ENCODE data around the gene NXF1. TPM values are rescaled to one million over a fixed set of nuclear protein-coding genes. Genes with fewer than 3 reads are reported as not detected.
A peak's percentile ranks its signal among the peaks of the same experiment; 100 is the strongest.
"Not testable (repeated sequence)": the region's sequence is repeated elsewhere in the genome, so short reads cannot be mapped to it uniquely, and the experiment has no call there.

NXF1 gene
- total RNA-seq, 1 donor from 2014 or later, result 77.6 TPM

GRCh38 chr11:62788991-62789390 lies 16.2 kb downstream of the NXF1 start:
- no peak for DNase-seq (ENCODE audit: low spot score)

DNA sequence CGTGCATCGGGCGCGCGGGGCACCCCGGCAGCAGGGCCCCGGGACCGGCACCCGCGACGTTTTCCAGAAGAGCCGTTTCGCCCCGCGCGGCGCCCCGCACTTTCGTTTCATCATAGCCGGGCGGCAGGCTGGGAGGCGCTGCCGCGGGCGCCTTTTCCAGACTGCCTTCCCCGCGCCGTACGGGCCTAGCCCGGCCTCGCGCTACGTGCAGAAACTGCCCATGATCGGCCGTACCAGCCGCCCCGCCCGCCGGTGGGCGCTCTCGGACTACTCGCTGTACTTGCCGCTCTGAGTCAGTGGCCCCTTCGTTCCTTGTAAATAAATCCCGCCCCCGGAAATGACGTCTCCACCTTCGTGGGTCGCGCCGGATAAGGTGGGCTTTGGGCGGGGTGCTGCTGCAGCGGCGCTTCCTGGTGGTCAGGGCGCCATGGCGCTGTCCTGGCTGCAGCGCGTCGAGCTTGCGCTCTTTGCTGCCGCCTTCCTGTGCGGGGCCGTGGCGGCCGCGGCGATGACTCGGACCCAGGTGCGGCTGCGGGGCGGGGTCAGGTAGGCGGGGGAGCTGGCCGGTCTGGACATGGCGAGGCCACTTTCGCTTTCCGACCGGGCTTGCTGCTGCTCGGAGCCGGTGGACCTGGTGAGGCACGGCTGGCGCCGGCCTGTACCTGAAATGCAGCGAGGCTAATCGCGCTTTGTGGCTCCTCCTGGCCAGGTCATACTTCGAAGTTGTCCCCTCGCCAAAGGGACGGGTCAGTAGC lies 18.1 kb downstream of the NXF1 start, which contains the start of gene TMEM179B:
Gene TMEM179B, plus strand, starts transcription at position 398 of the 755 bp plus-strand sequence. Its CDS starts 30 bp downstream, at position 428.
- peak; percentile 99 for DNase-seq (ENCODE audit: low spot score)

DNA sequence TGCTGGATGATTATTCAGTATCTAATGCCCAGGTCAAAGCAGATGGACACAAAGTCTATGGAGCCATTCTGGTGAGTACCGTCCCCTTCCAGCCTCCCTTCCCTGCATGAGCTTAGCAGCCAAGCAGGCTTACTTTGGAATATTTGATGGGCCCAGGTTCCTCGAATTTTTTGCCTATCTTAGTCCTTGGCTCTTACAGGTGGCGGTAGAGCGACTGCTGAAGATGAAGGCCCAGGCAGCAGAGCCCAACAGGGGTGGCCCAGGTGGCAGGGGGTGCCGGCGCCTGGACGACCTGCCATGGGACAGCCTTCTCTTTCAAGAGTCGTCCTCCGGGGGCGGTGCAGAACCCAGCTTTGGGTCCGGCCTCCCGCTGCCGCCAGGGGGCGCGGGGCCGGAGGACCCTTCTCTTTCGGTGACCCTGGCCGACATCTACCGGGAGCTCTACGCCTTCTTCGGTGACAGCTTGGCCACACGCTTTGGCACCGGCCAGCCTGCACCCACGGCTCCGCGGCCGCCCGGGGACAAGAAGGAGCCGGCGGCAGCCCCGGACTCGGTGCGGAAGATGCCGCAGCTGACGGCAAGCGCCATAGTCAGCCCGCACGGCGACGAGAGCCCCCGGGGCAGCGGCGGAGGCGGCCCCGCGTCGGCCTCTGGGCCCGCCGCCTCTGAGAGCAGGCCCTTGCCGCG lies 18.8 kb downstream of the NXF1 start:
- DNase-seq (ENCODE audit: low spot score), result peak; percentile 96

GRCh38 chr11:62782753-62783152 lies 22.5 kb downstream of the NXF1 start:
- no peak for DNase-seq (ENCODE audit: low spot score)

DNA sequence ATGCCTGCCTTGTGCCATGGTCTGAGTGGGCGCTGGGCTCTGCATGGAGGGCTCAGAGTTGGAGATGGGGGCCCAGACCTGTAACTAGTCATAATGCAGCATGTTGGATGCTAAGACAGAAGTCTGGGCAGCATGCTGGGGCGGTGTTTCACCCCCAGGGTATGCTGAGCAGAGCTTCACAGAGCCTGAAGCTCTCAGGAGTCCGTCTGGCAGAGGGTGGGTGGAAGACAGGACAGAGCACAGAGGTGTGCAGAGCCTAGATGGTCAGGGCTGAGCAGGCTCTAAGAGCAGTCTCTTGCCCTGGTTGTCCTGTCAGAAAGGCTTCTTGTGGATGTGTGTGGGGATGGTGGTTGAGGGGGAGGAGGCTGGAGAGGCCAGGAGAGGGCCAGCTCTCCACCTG lies 26.8 kb downstream of the NXF1 start:
- DNase-seq (ENCODE audit: low spot score), result no peak

GRCh38 chr11:62777389-62777788 lies 27.9 kb downstream of the NXF1 start:
- DNase-seq (ENCODE audit: low spot score), result no peak

GRCh38 chr11:62775646-62776045 lies 29.6 kb downstream of the NXF1 start:
- no peak for DNase-seq (ENCODE audit: low spot score)

- no peak for DNase-seq (ENCODE audit: low spot score)
Observed at GRCh38 chr11:62774407-62774806, 30.8 kb downstream of the NXF1 start.

DNA sequence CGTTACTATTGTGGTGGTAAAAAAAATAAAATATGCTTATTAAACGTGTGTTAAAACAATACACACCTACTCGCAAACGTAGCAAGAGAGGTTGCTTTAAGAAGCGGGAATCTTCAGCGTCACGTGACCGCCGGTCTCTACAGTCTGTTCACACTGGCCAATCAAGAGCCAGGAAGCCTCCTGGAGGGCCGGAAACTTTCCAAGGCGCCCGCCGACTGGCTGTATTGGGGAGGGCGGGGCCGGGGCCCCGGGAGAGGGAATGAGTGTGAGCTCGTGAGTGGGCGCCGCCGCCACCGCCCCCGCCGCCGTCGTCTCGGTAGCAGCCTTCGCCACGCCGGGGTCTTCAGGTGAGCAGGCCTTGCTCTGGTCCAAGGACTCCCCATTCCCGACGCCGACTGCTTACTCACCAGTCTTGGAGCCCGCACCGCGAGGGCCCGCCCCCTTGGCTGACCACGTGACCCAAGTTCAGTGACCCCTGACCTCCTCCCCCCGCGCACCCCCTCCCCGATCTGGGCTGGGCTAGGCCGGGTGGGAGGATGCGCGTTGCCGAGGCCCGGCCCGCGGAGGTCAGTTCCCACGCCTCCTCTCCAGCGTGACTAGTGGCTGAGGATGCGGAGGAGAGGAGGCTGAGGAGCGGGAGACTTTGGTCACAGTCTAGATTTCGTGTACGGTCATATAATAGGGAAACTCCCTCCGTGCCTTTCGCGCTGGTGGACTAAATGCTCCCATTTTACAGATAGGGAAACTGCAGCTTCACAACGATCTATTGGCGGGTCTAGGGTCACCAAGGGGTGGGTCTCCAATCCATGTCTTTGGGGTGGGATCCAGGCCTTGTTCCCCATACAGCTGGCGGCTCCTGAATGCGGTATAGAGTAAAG lies 33.9 kb downstream of the NXF1 start, which contains the start of gene TAF6L:
Gene TAF6L, plus strand, starts transcription at position 253 of the 878 bp plus-strand sequence. CDS start 4,388 bp downstream, outside the sequence.
- peak; percentile 98 for DNase-seq (ENCODE audit: low spot score)

DNA sequence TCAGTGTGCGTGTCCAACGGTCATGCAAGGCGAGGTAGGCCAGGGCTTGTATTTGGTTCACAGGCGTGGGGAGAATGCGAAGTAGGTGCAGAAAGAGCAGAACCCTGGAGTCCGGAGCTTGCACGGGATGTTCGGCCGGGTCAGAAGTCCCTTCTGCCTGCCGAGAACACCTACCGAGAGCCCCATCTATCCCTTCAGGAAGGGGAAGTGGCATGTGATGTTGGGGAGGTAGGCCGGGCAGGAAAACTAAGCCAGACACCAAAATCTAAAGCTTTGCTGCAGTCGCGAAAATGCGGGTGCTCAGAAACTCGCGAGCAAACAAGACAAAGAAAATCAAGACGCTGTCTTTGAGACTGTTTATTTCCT lies 34.5 kb downstream of the NXF1 start:
- DNase-seq (ENCODE audit: low spot score), result no peak

DNA sequence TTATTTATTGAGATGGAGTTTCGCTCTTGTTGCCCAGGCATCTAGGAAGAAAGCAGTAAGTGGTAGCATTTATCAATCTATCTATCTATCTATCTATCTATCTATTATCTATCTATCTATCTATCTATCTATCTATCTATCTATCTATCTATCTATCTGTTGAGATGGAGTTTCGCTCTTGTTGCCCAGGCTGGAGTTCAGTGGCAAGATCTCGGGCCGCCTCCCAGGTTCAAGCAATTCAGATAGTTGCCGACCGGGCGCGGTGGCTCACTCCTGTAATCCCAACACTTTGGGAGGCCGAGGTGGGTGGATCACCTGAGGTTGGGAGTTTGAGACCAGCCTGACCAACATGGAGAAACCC lies 44.4 kb downstream of the NXF1 start:
- DNase-seq (ENCODE audit: low spot score), result not testable (repeated sequence)

DNA sequence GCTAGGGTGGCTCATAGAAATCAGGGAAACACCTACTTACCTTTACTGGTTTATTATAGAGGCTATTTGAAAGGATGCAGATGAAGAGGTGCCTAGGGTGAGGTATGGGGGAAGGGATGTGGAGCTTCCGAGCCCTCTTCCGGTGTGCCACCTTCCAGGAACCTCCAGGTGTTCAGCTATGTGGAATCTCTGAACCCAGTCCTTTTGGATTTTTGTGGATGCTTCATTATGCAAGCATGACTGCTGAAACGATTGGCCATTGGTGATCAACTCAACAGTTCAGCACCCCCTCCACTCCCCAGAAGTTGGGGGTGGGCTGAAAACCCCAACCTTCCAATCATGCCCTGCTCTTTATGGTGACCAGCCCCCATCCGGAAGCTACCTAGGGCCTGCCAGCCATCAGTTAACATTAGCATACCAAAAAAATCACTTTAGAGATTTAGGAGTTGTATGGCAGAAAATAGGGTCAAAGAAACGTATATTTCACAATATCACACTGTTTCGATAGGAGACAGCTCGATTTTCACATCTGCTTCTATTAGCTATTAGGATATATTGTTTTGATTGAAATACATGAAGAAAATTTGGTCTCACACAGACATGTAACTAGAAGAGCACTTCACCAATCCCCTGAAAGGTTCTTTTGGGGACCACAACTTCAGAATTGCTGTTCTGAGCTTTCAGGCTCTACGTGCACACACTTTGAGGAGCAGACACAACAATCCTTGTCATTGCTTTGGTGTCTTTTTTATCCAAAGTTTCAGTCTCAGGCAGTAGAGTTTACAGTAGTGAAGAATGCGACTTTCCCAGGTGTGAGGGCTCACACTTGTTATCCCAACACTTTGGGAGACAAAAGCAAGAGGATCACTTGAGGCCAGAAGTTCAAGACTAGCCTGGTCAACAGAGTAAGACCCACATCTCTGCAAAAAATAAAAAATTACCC lies 47.1 kb downstream of the NXF1 start:
- DNase-seq (ENCODE audit: low spot score), result no peak

- no peak for DNase-seq (ENCODE audit: low spot score)
Observed at GRCh38 chr11:62755086-62755615, 50.1 kb downstream of the NXF1 start.

DNA sequence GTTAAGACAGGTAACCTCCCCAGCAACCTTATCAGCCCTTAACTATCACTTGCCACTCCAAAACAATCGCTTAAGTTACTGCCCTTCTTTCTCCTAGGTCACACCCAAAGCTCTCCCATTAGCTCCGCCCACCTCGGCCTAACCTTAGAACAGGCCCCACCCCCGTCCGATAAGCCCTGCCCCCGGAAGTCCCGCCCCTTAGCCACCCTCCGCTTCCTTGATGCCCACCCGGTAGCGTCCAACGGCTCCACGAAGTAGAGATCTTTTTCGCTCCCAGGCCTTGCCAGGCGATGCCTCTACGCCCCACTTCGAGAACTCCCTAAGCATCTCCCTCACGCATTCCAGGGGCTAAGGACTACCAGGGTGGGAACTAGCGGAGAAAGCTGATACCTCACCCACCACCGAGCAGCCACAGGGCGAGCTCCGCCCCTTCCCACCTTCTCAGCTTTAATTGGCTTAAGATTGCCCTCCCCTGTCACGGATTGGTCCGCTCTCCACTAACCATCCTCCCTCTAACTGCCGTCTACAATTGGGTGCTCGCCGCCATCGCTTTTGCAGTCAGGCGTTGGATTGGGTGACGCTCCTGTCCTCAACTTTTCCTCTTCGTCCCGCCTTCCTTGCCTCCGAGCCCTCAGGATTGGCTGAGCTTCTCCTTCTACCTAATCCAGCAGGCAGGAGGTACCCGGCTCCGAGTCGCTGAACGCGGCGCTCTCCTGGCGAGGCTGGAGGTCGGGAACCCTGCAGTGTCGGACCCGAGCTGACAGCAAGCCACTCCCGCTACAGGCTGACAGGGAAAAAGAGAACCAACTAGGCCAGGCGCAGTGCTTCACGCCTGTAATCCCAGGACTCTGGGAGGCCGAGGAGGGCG lies 51.3 kb downstream of the NXF1 start, which contains the start of gene ZBTB3:
Gene ZBTB3, minus strand, starts transcription at position 425 of the 868 bp plus-strand sequence. CDS start 496 bp downstream, outside the sequence.
- peak; percentile 96 for DNase-seq (ENCODE audit: low spot score)

- no peak for DNase-seq (ENCODE audit: low spot score)
Observed at GRCh38 chr11:62752994-62753735, 52.1 kb downstream of the NXF1 start.

DNA sequence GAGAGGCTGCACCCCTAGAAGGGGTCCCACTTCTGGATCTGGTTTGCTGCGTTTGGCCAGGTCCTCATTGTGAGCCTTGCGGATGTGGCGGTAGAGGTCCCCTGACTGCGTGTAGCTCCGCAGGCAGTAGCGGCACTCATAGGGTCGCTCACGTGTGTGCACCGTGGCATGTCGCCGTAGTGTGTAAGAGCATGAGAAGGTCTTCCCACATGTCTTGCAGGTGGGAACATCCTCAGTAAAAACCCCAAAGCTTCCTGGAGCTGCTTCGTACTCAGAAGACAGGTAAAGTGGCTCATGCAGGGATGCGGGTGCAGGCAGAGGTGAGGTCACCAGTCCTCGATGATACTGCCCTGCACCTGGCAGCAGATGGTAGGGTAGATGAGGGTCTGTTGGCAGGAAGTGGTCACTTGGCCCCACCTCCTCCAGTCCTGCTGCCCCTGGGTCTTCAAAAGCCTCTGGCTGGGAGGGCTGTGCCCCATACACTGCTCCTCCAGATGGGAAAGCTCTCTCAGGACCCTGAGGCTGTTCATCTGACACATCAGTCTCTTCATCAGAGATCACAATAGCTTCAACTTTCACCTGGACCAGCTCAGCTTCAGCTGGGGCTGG lies 53.0 kb downstream of the NXF1 start:
- DNase-seq (ENCODE audit: low spot score), result no peak

DNA sequence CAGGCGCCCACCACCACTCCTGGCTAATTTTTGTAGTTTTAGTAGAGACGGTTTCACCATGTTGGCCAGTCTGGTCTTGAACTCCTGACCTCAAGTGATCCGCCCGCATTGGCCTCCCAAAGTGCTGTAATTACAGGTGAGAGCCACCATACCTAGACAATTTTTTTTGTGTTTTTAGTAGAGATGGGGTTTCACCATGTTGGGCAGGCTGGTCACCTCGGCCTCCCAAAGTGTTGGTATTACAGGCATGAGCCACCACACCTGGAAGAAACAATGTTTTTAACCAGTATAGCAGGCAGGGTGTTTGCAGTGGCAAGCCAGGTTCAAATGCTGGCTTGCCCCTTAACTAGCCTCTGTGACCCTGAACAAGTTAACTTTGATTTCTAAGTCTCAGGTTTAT lies 55.3 kb downstream of the NXF1 start:
- not testable (repeated sequence) for DNase-seq (ENCODE audit: low spot score)

All from mesenteric fat pad (tissue), 1 donor.